Smooth muscle cell (in vitro differentiated cells): ENCODE measurements around the gene GPR101. TPM values are rescaled to one million over a fixed set of nuclear protein-coding genes. Genes with fewer than 3 reads are reported as not detected.
A peak's percentile ranks its signal among the peaks of the same experiment; 100 is the strongest.

Source experiments
- DNase-seq: peaks from one replicate; lab custom pipeline; 2025; ENCODE audit not compliant: unreplicated experiment; lab: John Stamatoyannopoulos, UW
- H2AFZ ChIP-seq: fragments of 200-600 bp; sonication (generic); 2 replicates; pipeline ENCODE4 v1.6.0; 2016; ENCODE audit warnings: antibody characterized with exemption, low read depth, mild to moderate bottlenecking
- H3F3A ChIP-seq: fragments of 200-600 bp; sonication (generic); 2 replicates; pipeline ENCODE4 v1.6.0; 2017; ENCODE audit warnings: antibody characterized with exemption, low read depth
- H3K27ac ChIP-seq: fragments of 200-600 bp; sonication (generic); 2 replicates; pipeline ENCODE4 v1.5.1; 2016; ENCODE audit warnings: low read depth, mild to moderate bottlenecking
- H3K27me3 ChIP-seq: fragments of 200-600 bp; sonication (generic); 2 replicates; pipeline ENCODE4 v1.6.1; 2016; ENCODE audit warnings: low read depth, mild to moderate bottlenecking
- H3K36me3 ChIP-seq: fragments of 200-600 bp; sonication (generic); 2 replicates; pipeline ENCODE4 v1.5.1; 2016; ENCODE audit warnings: low read depth
- H3K4me1 ChIP-seq: fragments of 200-600 bp; sonication (generic); 2 replicates; pipeline ENCODE4 v1.5.1; 2016; ENCODE audit warnings: low read depth
- H3K4me2 ChIP-seq: fragments of 200-600 bp; sonication (generic); 2 replicates; pipeline ENCODE4 v1.6.0; 2016; ENCODE audit warnings: mild to moderate bottlenecking
- H3K4me3 ChIP-seq: fragments of 200-600 bp; sonication (generic); 2 replicates; pipeline ENCODE4 v1.5.1; 2016; ENCODE audit warnings: mild to moderate bottlenecking
- H3K79me2 ChIP-seq: fragments of 200-600 bp; sonication (generic); 2 replicates; pipeline ENCODE4 v1.6.0; 2016; ENCODE audit warnings: low read depth, mild to moderate bottlenecking
- H3K9ac ChIP-seq: fragments of 200-600 bp; sonication (generic); 2 replicates; pipeline ENCODE4 v1.6.0; 2016; ENCODE audit warnings: low read depth
- H3K9me3 ChIP-seq: fragments of 200-600 bp; sonication (generic); replicated peaks from 2 replicates; pipeline ENCODE4 v1.5.1; 2016; ENCODE audit warnings: low read depth
- H4K20me1 ChIP-seq: fragments of 200-600 bp; sonication (generic); 2 replicates; pipeline ENCODE4 v1.6.0; 2016; ENCODE audit warnings: low read depth
- CTCF ChIP-seq: fragments of 200-600 bp; sonication (generic); IDR thresholded peaks from 2 replicates; pipeline ENCODE4 v1.5.1; 2017; ENCODE audit warnings: borderline replicate concordance, mild to moderate bottlenecking, antibody characterized with exemption; ENCODE audit not compliant: insufficient read depth, poor library complexity, severe bottlenecking
- WGBS: methylation state at CpG from one replicate; pipeline ENCODE4 v1.1.7; 2016; ENCODE audit warnings: low lambda C conversion rate; 5-methylcytosine and 5-hydroxymethylcytosine counted together
- polyA plus RNA-seq: library from polyadenylated mRNA; unstranded; fragments of >200 nt; fragmentation: Nextera tagmentation; extraction: Ambion mirVana; gene quantifications from 2 replicates; pipeline ENCODE4 v1.2.1, GENCODE V29; 2016
- total RNA-seq: library from RNA; depleted of rRNA; stranded (reverse); fragments of >200 nt; gene quantifications from 2 replicates; pipeline ENCODE4 v1.2.3, GENCODE V29; 2014

GPR101 gene
- total and polyA plus RNA-seq, 2 experiments from 2014 or later = not detected

- Histone ChIP-seq H3K27ac (no peak overlapping the region), H3K9ac (no peak overlapping the region), H3K36me3 (no peaks in the 10 kb centered on the region), H3K79me2 (no peaks in the 10 kb centered on the region), H3K4me1 (no peaks in the 10 kb centered on the region), H2AFZ (no peak overlapping the region), H4K20me1 (no peaks in the 10 kb centered on the region), H3K9me3 (no peaks in the 10 kb centered on the region), H3K4me2 (peak overlapping the region; percentile 87), H3F3A (no peaks in the 10 kb centered on the region), H3K4me3 (no peak overlapping the region), H3K27me3 (peaks cover 82% of the 10 kb centered on the region)
- 63% methylated on average over 34 of the region's 34 CpGs for WGBS
- DNase-seq = no peak
- TF ChIP-seq CTCF = no peak
Observed at GRCh38 chrX:137032841-137033773, 688 bp downstream of the GPR101 start.

- H3K4me1 ChIP-seq = no peaks in the 10 kb centered on the region
Observed at GRCh38 chrX:137032341-137032694, 1.5 kb downstream of the GPR101 start.

GRCh38 chrX:137031517-137032340, 2.1 kb downstream of the GPR101 start:
- Histone ChIP-seq H3K4me2 (peak overlapping the region; percentile 87), H3F3A (no peaks in the 10 kb centered on the region), H3K4me1 (no peaks in the 10 kb centered on the region), H2AFZ (peak overlapping the region; percentile 58), H3K79me2 (no peaks in the 10 kb centered on the region), H3K4me3 (peak overlapping the region; percentile 51), H3K9ac (no peak overlapping the region), H3K27me3 (peaks cover 70% of the 10 kb centered on the region), H3K27ac (no peak overlapping the region), H3K36me3 (no peaks in the 10 kb centered on the region), H4K20me1 (no peaks in the 10 kb centered on the region), H3K9me3 (no peaks in the 10 kb centered on the region)
- no peak for TF ChIP-seq CTCF
- WGBS = 51% methylated on average over 48 of the region's 49 CpGs
- no peak for DNase-seq

More at GRCh38 chrX:137032341-137032694, 1.5 kb downstream of the GPR101 start:
- 59% methylated on average over 16 of the region's 16 CpGs for WGBS
- no peaks in the 10 kb centered on the region for H3K36me3 ChIP-seq
- H4K20me1 ChIP-seq = no peaks in the 10 kb centered on the region
- DNase-seq = no peak
- H3F3A ChIP-seq = no peaks in the 10 kb centered on the region
- H3K27ac ChIP-seq = no peak overlapping the region
- peak overlapping the region; percentile 58 for H2AFZ ChIP-seq
- H3K4me2 ChIP-seq = peak overlapping the region; percentile 87
- no peaks in the 10 kb centered on the region for H3K9me3 ChIP-seq
- H3K4me3 ChIP-seq = peak overlapping the region; percentile 51
- peaks cover 76% of the 10 kb centered on the region for H3K27me3 ChIP-seq
- no peak overlapping the region for H3K9ac ChIP-seq
- no peaks in the 10 kb centered on the region for H3K79me2 ChIP-seq
- no peak for TF ChIP-seq CTCF
